HG03139 (cell line): ENCODE results near the gene SGTA.

Experiments used
- ATAC-seq: cut with Tn5 transposase; IDR thresholded peaks from one replicate; pipeline ENCODE4 v1.9.1; 2021; ENCODE audit not compliant: unreplicated experiment

The SGTA gene

DNA sequence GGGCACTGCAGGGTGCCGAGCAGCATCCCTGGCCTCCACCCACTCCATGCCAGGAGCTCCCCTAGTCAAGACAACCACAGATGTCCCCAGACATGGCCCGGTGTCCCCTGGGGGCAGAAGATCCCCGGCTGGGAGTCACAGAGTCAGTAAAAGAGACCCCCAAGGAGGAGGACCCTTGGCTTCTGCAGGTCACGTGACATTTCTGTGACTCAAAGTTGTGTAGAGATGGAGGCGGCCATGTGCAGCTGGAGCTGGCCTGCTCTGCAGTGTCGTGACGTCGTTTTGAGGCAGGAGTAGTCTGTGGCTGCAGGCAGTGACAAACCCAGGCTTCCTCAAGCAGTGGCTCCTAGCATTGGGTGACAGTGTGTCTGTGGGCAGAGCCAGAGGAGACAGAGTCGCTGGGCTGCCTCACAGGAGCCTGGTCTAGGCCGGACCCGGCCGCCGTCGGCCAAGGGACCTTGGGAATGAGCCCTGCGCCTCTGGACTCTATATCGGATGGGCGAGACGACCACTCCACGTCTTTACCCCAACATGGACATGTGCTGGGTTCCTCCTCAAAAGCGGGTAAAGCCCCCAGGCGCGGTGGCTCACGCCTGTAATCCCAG lies 54.2 kb downstream of the SGTA start:
- no peak for ATAC-seq

DNA sequence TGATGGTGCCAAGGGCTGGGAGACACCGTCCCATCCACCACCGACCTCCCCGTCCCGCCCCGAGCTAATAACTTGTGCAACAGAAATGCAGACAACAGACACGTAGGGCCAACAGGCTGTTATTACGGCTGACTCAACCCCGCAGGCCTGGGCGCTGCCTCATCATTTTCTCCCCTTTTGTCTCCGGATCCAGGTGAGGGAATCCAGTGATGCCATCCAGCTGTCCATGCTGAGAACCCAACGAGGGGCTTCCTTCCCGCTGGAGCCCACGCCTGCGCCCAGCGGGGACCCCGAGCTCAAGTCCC lies 55.5 kb downstream of the SGTA start:
- no peak for ATAC-seq

DNA sequence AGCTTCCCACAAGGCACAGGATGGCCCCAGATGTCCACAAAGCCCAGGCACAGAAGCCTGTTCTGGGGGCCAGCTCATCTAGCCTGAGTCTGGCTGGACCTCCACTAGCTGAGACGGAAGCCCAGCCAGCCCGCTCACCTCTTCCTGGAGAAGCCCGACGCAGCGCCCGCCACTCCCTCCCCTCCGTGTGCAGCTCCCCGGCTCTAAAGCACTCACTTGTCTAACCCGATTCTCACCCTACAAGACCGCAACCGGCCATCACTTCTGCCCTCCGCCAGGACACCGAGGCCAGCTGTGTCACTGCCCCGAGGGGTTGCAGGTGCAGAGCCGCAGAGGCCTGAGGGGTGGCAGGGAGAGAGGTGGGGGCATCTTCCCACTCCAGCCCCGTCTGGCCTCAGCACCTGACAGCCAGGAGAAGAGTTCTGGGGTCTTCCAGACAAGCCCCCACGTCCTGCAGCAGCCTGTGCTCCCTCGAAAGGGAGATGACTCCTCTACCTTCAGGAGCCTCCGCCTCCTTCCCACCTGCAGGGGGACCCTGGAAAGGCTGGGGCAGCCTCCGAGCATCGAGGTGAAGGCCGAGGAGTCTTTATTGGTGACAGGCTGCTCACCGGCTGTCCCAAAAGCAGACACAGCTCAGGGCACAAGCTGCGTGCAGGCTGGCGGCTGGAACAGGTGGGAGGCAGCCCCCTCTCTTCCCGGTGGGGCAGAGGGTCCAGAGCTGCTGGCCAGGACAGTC lies 56.0 kb downstream of the SGTA start:
- ATAC-seq: no peak

DNA sequence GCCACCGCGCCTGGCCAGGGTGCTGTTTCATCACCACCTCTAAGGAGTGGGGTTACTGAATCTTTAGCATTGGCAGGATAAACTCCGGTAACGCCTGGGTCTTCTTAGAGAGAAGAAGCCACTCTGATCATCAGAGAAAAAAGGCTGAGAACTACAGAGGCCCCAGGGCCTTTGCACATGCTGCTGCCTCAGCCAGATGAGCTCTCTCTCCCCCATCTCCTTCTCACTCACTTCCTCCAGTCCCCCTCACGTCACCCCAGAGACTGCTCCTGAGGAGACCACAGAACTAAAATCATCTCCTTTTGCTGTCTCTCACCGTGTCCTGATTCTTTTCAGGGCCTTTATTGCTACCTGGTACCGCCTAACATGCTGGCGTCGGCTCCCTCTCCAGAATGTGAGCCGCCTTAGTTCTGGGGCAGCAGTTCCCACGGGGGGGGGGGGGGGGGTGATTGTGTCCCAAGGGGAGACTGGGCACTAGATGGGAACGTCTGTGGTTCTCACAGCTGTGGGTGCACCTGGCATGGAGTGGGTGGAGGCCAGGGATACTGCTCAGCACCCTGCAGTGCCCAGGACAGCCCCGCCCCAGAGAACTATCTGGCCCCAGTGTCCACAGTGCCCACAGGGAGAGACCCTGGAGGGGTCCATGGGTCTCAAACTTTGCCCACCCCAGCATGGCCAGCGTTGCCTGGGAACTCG lies 56.8 kb downstream of the SGTA start:
- ATAC-seq: no peak

DNA sequence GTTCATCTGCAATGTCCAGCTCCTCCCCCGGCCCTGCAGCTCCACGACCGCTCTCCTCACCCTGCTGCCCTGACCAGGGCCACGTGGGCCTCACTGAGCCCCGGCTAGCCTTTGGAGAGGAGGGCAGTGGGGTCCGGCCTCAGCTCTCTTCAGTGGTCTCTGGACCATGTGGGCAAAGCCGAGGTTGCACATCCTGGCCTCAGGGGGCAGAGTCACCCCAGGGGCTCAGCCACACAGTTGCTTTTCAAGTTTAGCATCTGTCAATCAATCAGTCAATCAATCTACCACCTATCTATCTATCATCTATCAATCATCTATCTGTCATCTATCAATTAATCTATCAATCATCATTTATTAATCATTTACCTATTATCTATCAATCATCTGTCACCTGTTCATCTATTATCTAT lies 58.9 kb downstream of the SGTA start:
- no peak for ATAC-seq

DNA sequence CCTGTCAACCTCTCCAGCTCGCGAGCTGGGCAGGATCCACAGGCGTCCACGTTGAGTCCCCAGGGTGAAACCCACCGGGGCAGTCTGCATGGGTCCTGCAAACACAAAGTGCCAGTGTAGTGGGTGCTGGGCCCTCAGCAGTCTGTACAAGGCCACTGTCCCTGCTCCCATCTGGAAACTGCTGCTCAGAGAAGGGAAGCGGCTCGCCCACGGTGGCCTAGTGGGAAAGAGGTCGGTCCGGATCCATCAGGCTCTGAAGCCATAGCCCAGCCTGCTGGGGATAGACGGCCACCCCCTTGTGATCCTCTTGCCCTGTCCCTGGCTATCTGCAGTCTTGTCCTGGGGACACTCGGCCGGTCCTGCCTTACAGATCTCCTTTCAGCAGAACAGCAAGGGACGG lies 59.3 kb downstream of the SGTA start:
- ATAC-seq: no peak

DNA sequence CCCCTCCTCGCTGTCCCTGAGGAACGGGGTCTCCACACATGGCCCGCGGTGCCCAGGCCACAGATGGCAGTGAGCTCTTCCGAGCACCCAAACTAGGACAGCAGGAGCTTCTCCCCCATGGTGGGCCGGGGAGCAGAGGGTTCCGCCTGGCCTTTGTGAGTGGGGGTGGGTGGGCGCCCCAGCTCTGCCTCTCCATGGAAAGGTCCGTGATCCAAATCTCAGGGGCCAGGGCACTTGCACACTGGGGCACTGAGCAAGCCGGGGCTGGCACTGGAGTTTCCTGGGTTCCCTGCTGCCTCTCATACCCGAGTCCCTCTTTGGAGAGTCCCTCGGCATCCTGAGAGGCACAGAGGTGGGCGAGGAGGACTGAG lies 59.7 kb downstream of the SGTA start:
- no peak for ATAC-seq

DNA sequence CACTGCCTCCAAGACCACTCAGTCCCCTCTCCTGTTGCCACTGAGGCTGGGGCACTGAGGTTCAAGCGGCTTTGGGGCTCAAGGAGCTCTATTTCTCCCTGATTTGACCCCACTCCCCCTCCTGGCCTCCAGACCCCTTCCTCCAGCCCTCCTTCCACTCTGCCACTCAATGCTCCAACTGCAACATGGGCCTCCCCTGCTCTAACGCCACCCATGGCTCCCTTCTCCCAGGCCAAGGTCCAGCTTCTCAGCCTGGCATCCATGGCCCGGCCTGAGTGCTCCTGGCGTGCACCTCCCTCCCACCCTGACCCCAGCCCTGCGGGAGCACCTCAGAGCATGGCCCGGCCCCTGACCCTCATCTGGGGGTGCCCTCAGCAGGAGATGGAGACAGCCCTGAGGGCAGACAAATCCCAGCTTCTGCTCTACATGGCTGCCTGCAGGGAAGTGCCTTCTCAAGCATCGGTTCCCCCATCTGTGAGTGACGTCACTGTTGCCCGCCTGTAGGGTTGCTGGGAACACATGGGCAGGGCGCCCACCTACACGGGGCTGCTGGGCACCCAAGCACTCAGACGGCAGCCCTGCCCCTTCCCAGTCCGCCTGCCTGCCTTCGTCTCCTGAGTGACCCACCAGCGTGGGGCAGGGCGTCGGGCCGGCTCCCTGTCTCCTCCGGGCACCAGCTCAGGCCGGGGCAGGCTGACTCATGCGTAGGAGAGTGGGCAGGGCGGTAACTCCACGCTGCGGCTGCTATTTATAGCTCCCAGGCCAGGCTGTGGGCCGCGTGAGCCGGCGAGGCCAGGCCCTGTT lies 60.3 kb downstream of the SGTA start:
- no peak for ATAC-seq

DNA sequence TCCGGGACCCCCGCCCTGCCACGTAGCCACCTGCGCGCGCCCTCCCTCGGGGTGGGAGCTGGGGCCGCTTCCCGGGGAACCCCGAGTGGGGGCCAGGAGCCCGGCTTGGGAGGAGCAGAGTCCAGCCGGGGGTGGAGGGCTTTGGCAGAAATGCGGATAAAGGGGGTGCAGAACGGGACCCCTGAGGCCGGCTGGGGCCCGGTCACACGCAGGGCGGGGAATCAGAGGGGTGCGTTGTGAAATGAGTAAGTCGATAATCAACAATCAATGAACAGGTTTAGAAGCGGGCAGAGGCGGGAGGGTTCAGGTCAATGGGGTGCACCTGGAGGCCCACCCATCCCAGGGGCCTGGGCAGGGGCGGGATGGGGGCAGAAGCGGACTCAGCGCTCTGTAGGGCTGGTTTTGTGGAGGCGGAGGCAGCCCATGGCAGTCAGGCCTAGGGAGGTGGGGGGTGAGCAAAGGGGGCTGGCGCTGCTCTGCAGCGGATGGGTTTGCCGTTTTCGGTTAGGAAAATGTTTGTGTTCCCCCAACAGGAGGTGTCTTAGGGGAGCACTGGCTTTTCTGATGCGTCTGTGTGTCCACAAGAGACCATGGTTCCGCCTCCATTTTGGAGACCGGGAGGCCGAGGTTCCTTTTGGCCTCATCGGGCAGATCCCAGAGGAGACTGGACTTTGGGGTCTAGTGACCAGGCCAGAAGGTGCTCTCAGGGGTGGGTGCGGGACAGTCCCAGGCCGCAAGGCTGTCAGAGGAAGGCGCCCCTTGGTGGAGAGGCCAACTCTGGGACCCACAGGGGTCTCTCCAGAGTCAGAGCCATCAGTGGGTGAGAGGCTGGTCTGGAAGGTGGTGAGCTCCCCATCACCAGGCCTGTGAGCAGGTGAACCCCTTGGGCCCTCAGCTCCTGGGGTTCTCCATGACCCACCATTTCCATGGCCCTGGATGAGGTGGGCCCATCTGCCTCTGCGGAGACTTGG lies 61.2 kb downstream of the SGTA start:
- ATAC-seq: no peak

DNA sequence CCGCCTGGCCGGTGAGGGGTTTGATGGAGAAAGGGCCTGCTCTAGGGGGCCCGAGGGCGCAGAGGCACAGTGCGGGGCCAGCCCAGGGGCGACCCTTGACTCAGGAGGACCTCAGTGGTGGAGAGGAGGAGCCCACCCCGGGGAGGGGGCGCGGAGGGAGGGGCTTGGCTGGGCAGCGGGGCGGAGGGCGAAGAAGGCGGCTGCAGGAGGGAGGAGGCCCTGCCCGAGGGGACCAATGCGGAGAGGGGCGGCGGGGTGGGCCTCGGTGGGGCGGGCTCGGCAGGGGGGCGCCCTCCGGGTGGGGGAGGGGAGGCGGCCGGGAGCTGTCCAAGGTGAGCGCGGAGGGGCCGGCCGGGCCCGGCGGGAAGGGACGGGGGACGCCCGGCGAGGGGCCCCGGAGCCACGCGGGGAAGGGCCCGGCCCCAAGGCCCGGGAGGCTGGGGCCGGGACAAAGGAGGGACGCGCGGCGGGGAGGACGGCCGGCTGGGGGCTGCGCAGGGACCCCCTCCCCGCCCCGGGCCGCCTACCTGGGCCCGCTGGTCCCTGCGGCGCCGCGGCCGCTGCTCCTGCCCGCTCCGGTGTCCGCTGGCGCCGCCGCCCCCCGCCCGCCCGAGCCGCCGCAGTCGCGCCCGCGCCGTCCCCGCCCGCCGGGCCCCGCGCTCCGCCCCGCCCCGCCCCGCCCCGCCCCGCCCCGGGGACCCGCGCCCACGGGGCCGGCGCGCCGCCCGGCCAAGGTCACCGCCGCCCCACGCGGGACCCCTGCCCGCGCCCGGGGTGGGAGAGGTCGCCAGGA lies 62.1 kb downstream of the SGTA start, which contains the start of gene DIRAS1:
Gene DIRAS1, minus strand, starts transcription at position 596 of the 793 bp plus-strand sequence. CDS start 3,566 bp downstream, outside the sequence.
- ATAC-seq: no peak

DNA sequence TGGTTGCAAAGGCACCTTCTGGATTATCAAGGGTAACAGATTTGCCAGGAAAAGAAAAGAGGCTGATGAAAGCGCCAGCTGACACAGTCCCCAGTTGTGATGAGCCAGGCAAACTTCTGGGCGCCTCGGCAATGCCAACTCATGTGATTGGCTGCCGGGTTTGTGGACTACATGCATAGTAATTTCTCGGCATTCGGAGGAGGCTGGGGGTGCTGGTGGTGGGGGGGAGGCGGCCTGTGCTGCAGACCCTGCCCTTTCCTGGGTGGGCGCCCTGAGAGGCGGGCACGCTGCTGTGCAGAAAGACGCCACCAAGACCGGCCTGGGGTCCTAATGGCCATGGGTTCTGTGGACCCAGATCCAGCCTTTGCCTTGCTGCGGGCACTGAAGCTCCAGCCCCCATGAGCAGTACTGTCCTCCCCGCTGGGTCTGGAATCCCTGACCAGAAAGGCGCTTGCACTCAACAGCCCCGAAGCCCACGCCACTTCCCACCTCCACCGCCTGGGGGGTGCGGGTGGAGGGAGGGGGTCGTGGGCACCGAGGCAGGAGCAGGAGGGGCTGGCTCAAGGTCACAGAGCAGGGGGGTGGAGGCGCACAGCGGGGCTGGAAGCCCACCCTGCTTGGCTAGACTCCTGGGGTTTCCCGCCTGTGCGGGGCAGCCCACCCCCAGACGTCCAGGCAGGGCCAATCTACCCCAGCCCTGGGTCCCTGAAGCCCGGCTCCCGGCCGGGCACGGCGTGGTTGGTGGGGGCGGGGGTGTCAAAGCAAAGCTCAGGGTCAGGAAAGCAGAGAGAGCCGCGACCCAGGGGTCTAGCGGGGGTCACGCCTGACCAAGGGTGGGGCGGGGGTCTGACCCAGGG lies 62.9 kb downstream of the SGTA start:
- no peak for ATAC-seq

DNA sequence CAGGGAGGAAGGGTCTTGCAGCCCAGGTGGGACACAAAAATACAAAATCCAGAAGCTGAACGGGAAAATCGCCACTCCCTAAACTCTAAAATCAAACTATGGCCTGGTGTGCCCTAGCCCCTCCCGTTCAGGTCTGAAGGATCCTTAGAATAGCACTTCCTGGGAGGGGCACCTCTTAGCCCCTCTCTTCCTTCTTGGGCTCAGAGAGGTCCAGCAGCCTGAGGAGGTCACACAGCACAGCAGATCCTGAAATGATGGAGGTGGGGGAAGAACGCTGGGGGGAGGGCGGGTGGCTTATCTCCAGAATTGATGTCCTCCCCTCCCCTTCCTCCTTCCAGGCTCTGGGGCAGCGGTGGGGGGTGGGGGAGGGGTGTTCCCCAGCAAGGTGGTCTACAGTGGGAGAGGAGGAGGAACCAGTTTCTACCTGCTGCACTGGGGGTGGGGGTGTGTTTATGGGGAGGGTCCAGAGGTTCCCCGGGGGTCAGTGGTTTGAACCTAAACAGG lies 63.8 kb downstream of the SGTA start:
- ATAC-seq: no peak

DNA sequence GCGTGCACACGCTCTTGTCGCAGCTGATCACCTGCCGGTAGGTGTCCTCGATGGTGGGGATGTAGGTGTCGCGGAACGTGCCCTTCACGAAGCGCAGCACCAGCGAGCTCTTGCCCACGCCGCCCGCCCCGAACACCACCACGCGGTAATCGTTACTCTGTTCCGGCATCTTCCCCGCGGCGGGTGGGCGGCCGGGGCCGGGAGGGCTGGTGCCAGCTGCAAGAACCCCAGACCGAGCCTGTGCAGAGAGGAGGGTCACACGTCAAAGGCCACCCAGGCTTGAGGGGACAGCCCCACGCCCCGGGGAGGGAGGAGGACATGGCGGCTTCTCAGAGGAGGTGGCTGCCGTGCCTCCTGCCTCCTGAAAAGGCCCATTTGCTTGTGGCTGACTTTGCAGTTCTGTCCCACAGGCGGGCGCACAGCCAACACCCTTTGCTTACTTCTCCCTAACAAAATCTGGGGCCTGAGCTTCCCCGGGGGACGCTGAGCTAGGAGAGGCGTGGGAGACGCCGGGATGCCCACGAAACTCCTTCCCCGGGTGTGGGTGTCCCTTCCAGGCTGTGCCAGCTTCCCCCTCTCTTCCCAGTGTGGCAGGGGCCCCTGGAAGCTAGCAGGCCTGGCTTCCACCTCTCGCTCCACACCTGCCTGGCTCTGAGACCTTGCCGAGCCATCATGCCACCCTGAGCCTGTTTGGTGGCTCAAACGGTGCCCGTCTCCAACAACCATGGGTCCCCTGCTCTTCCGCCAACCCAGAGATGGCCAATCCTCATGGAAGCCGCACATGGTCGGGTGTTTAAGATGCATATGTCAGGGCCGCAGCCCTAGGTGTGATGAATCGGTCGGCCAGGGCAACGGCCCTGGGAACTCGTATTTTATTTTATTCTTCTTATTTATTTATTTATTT lies 65.2 kb downstream of the SGTA start:
- no peak for ATAC-seq

DNA sequence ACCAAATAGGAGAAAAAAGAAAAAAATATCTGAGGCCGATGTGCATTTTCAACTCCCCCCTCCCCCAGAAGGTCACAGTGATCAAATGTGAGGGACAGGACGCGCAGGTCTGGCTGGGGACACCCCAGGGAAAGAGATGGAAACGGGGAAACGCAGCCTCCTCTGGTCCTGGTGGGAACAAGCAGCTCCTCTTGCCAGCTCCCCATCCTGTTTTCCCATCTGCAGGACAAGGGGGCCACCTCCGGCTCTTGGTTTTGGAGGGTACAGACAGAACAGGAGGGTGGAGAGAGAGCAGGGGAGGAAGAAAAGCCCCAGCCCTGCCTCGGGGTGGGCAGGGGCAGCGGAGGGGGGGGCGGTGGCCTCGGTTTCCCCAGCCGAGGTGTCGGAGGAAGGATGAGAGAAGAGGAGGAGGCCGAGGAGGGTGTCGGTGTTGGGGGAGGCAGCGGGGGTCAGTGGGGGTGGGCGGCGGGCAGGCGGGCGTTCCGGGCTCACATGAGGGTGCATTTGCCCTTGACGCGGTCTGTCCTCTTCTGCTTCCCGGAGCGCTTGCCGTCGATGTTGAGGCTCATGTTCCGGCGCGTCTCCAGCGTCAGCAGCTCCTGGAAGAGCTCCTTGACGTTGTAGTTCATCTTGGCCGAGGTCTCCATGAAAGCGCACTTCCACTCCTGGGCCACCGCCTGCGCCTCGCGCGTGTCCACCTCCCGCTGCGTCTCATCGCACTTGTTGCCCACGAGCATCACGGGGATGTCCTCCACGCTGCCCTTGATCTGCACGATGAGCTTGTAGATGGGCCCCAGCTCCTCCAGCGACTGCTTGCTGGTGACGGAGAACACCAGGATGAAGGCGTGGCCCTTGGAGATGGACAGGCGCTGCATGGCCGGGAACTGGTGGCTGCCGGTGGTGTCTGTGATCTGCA lies 66.1 kb downstream of the SGTA start:
- no peak for ATAC-seq

DNA sequence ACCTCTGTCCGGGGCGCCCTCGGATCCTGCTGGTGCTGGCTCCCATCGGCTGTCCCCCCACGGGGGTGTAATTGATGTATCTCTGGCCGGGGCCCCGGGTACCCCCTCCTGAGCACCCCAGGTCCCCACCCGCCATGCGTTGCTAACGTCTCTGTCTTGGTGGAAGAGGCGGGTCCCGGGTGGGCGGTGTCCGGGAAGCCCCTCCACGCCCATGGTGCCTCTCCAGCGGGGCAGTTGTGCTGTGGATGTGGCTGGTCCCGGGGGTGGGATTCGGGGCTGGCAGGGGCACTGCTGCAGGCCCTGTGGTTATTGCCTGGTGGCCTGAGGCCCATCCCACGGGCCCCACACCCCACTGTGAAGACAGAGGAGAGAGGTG lies 66.8 kb downstream of the SGTA start:
- no peak for ATAC-seq

DNA sequence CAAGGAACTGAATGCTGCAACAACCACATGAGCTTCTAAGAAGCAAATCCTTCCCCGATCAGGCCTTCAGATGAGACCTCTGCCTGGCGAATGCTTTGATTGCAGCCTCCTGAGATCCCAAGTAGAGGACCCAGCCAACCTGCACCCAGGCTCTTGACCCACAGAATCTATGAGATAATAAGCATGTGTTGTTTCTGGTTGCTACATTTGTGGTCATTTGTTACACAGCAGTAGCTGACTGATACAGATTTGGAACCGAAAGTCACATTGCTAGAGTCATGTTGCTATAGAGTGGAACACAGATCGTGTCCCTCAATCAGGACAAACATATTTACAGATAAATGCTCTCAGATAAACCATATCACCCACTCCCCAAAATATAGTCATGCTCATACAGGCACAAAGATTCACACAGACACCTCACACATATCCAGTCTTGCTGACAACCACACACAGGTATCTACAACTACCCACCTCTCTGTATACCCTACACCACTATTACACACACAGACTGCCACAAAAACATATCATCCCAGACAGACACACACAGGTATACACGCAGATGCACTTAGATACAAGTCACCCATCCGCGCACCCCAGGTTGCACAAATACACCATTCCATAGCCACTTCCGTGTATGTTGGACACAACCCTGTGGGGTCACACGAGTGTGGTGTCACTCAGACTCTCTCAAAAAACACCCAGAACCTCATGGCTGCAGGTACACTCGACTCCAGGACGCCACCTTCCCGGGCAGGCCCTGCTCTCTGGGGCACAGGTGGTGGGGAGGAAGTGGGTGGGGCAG lies 67.4 kb downstream of the SGTA start:
- no peak for ATAC-seq
